HEK293T (cell line): Measurements from ENCODE around the gene ATP11A.

Source experiments
- CTCF ChIA-PET: fragments of 350-600 bp; formaldehyde crosslinking; extraction: SDS; loops from one replicate; lab custom pipeline; 2021; ENCODE audit warnings: antibody characterized with exemption, inconsistent platforms; lab: Yijun Ruan, JAX
- POLR2A ChIA-PET: fragments of 350-600 bp; formaldehyde crosslinking; extraction: SDS; loops from one replicate; lab custom pipeline; 2020; ENCODE audit warnings: antibody characterized with exemption, inconsistent platforms; lab: Yijun Ruan, JAX
- DNase-seq: peaks from one replicate; pipeline ENCODE4 v3.0.0; 2012; ENCODE audit warnings: mixed read lengths; ENCODE audit errors: extremely low spot score
- ARNT ChIP-seq: fragments of 450-650 bp; IDR thresholded peaks from 2 replicates; pipeline ENCODE4 v1.6.1; 2017; ENCODE audit warnings: mild to moderate bottlenecking
- BHLHE40 ChIP-seq: fragments of 450-650 bp; IDR thresholded peaks from 2 replicates; pipeline ENCODE4 v1.6.1; 2016; ENCODE audit warnings: mild to moderate bottlenecking, moderate library complexity, borderline replicate concordance
- CTBP1 ChIP-seq: fragments of 450-650 bp; IDR thresholded peaks from 2 replicates; pipeline ENCODE4 v1.6.1; 2016; ENCODE audit warnings: borderline replicate concordance
- ELF4 ChIP-seq: fragments of 450-650 bp; IDR thresholded peaks from 2 replicates; pipeline ENCODE4 v1.6.1; 2017; ENCODE audit warnings: antibody characterized with exemption
- FOXA1 ChIP-seq: fragments of 450-650 bp; IDR thresholded peaks from 2 replicates; pipeline ENCODE4 v1.6.1; 2016; ENCODE audit warnings: mild to moderate bottlenecking
- FOXK2 ChIP-seq: fragments of 450-650 bp; IDR thresholded peaks from 2 replicates; pipeline ENCODE4 v1.6.1; 2016; ENCODE audit warnings: mild to moderate bottlenecking
- FOXM1 ChIP-seq: fragments of 450-650 bp; IDR thresholded peaks from 2 replicates; pipeline ENCODE4 v1.6.1; 2017; ENCODE audit warnings: mild to moderate bottlenecking, borderline replicate concordance
- HDGF ChIP-seq: fragments of 450-650 bp; IDR thresholded peaks from 2 replicates; pipeline ENCODE4 v1.6.1; 2017; ENCODE audit warnings: antibody characterized with exemption, borderline replicate concordance
- L3MBTL2 ChIP-seq: fragments of 450-650 bp; conservative IDR thresholded peaks from 2 replicates; pipeline ENCODE4 v1.6.1; 2016; ENCODE audit warnings: mild to moderate bottlenecking
- LEF1 ChIP-seq: fragments of 450-650 bp; IDR thresholded peaks from 2 replicates; pipeline ENCODE4 v1.6.1; 2017; ENCODE audit warnings: mild to moderate bottlenecking, borderline replicate concordance
- NFRKB ChIP-seq: fragments of 450-650 bp; IDR thresholded peaks from 2 replicates; pipeline ENCODE4 v1.6.1; 2016; ENCODE audit warnings: mild to moderate bottlenecking, moderate library complexity
- SP1 ChIP-seq: fragments of 450-650 bp; IDR thresholded peaks from 2 replicates; pipeline ENCODE4 v1.6.1; 2017
- SUZ12 ChIP-seq: fragments of 450-650 bp; IDR thresholded peaks from 2 replicates; pipeline ENCODE4 v1.6.1; 2016; ENCODE audit warnings: mild to moderate bottlenecking
- TARDBP ChIP-seq: fragments of 450-650 bp; IDR thresholded peaks from 2 replicates; pipeline ENCODE4 v1.6.1; 2016
- ZNF384 ChIP-seq: fragments of 450-650 bp; IDR thresholded peaks from 2 replicates; pipeline ENCODE4 v1.6.1; 2016
- TF ChIP-seq, protein P1 (sequence below): fragments of 450-650 bp; IDR thresholded peaks from 2 replicates; pipeline ENCODE4 v1.6.1; 2016

Gene ATP11A

GRCh38 chr13:112903606-112904195 lies 213.9 kb downstream of the ATP11A start:
- no peak for DNase-seq
- ChIA-PET CTCF (interaction anchor here (0.6 kb wide), 1 partner anchor 156 kb away, joined by 3 read pairs; no protein-coding TSS in a partner anchor), POLR2A (no interaction called here)
- no peak for TF ChIP-seq FOXA1
- no peak for TF ChIP-seq TARDBP
- TF ChIP-seq ARNT = no peak
- TF ChIP-seq SUZ12 = no peak
- TF ChIP-seq NFRKB = no peak
- TF ChIP-seq LEF1 = no peak
- TF ChIP-seq ZNF384 = no peak
- TF ChIP-seq ELF4 = no peak
- no peak for TF ChIP-seq FOXM1
- TF ChIP-seq HDGF = no peak
- no peak for TF ChIP-seq CTBP1
- TF ChIP-seq FOXK2 = no peak
- no peak for TF ChIP-seq L3MBTL2
- TF ChIP-seq SP1 = no peak
- no peak for TF ChIP-seq BHLHE40
- TF ChIP-seq, protein P1, sequence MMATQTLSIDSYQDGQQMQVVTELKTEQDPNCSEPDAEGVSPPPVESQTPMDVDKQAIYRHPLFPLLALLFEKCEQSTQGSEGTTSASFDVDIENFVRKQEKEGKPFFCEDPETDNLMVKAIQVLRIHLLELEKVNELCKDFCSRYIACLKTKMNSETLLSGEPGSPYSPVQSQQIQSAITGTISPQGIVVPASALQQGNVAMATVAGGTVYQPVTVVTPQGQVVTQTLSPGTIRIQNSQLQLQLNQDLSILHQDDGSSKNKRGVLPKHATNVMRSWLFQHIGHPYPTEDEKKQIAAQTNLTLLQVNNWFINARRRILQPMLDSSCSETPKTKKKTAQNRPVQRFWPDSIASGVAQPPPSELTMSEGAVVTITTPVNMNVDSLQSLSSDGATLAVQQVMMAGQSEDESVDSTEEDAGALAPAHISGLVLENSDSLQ = no peak

GRCh38 chr13:112904436-112904960 lies 214.7 kb downstream of the ATP11A start:
- TF ChIP-seq NFRKB = no peak
- no peak for TF ChIP-seq ELF4
- TF ChIP-seq CTBP1 = no peak
- TF ChIP-seq TARDBP = no peak
- TF ChIP-seq FOXK2 = no peak
- no peak for TF ChIP-seq FOXM1
- TF ChIP-seq ZNF384 = no peak
- no peak for TF ChIP-seq BHLHE40
- TF ChIP-seq LEF1 = no peak
- no peak for TF ChIP-seq SUZ12
- no peak for TF ChIP-seq SP1
- TF ChIP-seq, protein P1 = no peak
- TF ChIP-seq ARNT = no peak
- TF ChIP-seq HDGF = no peak
- no peak for TF ChIP-seq L3MBTL2
- TF ChIP-seq FOXA1 = no peak
- ChIA-PET POLR2A (no interaction called here), CTCF (interaction anchor here (0.6 kb wide), 1 partner anchor 157 kb away, joined by 3 read pairs; no protein-coding TSS in a partner anchor)

DNA sequence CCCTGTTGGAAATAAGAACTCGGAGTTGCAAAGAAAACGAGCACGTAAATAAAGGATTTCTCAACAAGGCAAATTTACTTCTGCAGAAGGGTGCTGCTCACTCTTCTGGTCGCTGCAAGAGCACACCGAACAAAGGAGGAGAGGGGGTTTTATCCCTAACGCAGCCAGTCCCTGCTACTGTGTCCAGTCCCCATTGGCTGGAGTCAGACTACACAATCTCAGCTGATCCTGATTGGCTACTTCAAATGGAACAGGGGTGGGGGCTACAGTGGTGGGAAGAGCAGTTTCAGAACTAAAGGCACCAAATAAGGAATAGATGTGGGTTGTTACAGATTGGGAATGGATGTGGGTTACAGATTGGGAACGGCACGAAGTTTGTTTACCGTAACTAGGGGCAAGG lies 215.2 kb downstream of the ATP11A start:
- ChIA-PET POLR2A (no interaction called here), CTCF (no interaction called here)
- TF ChIP-seq ARNT (no peak), BHLHE40 (no peak), FOXK2 (no peak), LEF1 (no peak), NFRKB (no peak), ZNF384 (no peak), ELF4 (no peak), L3MBTL2 (no peak), FOXA1 (no peak), SUZ12 (no peak), TARDBP (no peak), CTBP1 (no peak), SP1 (no peak), HDGF (no peak), FOXM1 (no peak)
- TF ChIP-seq, protein P1 = no peak
- DNase-seq = no peak

More at GRCh38 chr13:112904436-112904960, 214.7 kb downstream of the ATP11A start:
- DNase-seq = no peak

- DNase-seq = no peak
- TF ChIP-seq, protein P1 = no peak
- TF ChIP-seq FOXK2 (no peak), CTBP1 (no peak), TARDBP (no peak), FOXM1 (no peak), SP1 (no peak), HDGF (no peak), ARNT (no peak), BHLHE40 (no peak), SUZ12 (no peak), ZNF384 (no peak), ELF4 (no peak), NFRKB (no peak), LEF1 (no peak), L3MBTL2 (no peak), FOXA1 (no peak)
- POLR2A ChIA-PET = interaction anchor here (0.8 kb wide), 1 partner anchor 19 kb away, joined by 3 read pairs; no protein-coding TSS in a partner anchor
- CTCF ChIA-PET = no interaction called here
These were observed 215.8 kb downstream of the ATP11A start for GRCh38 chr13:112905619-112905989.

- POLR2A ChIA-PET = interaction anchor here (0.8 kb wide), 1 partner anchor 20 kb away, joined by 3 read pairs; no protein-coding TSS in a partner anchor
- DNase-seq = no peak
- no peak for TF ChIP-seq LEF1
- TF ChIP-seq FOXK2 = no peak
- TF ChIP-seq SP1 = no peak
- no peak for TF ChIP-seq FOXA1
- TF ChIP-seq ARNT = no peak
- no peak for TF ChIP-seq TARDBP
- TF ChIP-seq, protein P1 = no peak
- TF ChIP-seq SUZ12 = no peak
- no peak for TF ChIP-seq ELF4
- TF ChIP-seq CTBP1 = no peak
- no peak for TF ChIP-seq NFRKB
- no peak for TF ChIP-seq HDGF
- no peak for TF ChIP-seq BHLHE40
- no peak for TF ChIP-seq L3MBTL2
- TF ChIP-seq FOXM1 = no peak
- TF ChIP-seq ZNF384 = no peak
- CTCF ChIA-PET = no interaction called here
These were observed 216.3 kb downstream of the ATP11A start for GRCh38 chr13:112905990-112906641.
